Stomach (tissue), 9 donors: Measurements from ENCODE around the gene STMN3. TPM values are rescaled to one million over a fixed set of nuclear protein-coding genes. Genes with fewer than 3 reads are reported as not detected.

Source experiments
- DNase-seq, 2 donors: peaks; one replicate each; pipeline versions ENCODE4 v3.0.0 to v3.0.0-alpha.2; 2013 to 2019
- H3K27ac ChIP-seq, 5 donors: fragments of 200-600 bp in 4 of 5; sonication (generic) in 4 of 5; one replicate each; pipeline ENCODE4 v1.5.1; 2013 to 2019; ENCODE audit warnings: mild to moderate bottlenecking in 1 of 5, moderate library complexity in 1 of 5
- H3K27me3 ChIP-seq, 3 donors: fragments of 200-600 bp; sonication (generic); one replicate each; pipeline ENCODE4 v1.5.1; 2017 to 2019; ENCODE audit warnings: mixed run types in 1 of 3
- H3K36me3 ChIP-seq, 4 donors: fragments of 200-600 bp; sonication (generic); 1 replicate in 3 of 4; 2 replicates in 1 of 4; pipeline ENCODE4 v1.5.1; 2016 to 2019
- H3K4me1 ChIP-seq, 4 donors: fragments of 200-600 bp; sonication (generic); one replicate each; pipeline ENCODE4 v1.5.1; 2016 to 2019
- H3K4me3 ChIP-seq, 4 donors: fragments of 200-600 bp; sonication (generic) in 3 of 4; one replicate each; pipeline ENCODE4 v1.5.1; 2016 to 2019; ENCODE audit warnings: mild to moderate bottlenecking in 1 of 4
- H3K9me3 ChIP-seq, 4 donors: fragments of 200-600 bp; sonication (generic); one replicate each; pipeline ENCODE4 v1.5.1; 2016 to 2019
- CTCF ChIP-seq, 7 experiments: fragments of 450-650 bp in 4 of 7; fragments of 200-600 bp in 3 of 7; sonication (generic) in 3 of 7; IDR thresholded peaks; one replicate each; pipeline ENCODE4 v1.5.1; 2016 to 2019; ENCODE audit warnings: antibody characterized with exemption in 7 of 7, control low read depth in 2 of 7, mild to moderate bottlenecking in 1 of 7
- EP300 ChIP-seq: sonication (generic); formaldehyde crosslinking; IDR thresholded peaks from one replicate; pipeline ENCODE4 v1.6.1; 2017; ENCODE audit warnings: antibody characterized with exemption
- POLR2A ChIP-seq, 4 donors: fragments of 450-650 bp; IDR thresholded peaks; one replicate each; pipeline ENCODE4 v1.6.1; 2016; ENCODE audit warnings: antibody characterized with exemption in 4 of 4, control low read depth in 2 of 4, mild to moderate bottlenecking in 1 of 4, moderate library complexity in 1 of 4
- POLR2AphosphoS5 ChIP-seq, 3 donors: sonication (generic); formaldehyde crosslinking; IDR thresholded peaks; one replicate each; pipeline ENCODE4 v1.6.1; 2016; ENCODE audit warnings: antibody characterized with exemption in 3 of 3
- WGBS, 5 donors: extraction: QIAGEN DNeasy Blood & Tissue Kit in 3 of 5; methylation state at CpG; one replicate each; pipeline versions ENCODE4 v1.1.5 to v1.1.7; 2013 to 2018; 5-methylcytosine and 5-hydroxymethylcytosine counted together
- intact Hi-C: fragments of 100-400 bp; cut with DNase I; formaldehyde crosslinking; loops from one replicate; pipeline ENCODE4 v1.15.1; 2023; ENCODE audit warnings: low total_unique reads
- polyA plus RNA-seq, 3 donors: library from polyadenylated mRNA; stranded (reverse); fragments of 200-250 nt; gene quantifications; one replicate each; pipeline ENCODE4 v1.2.3, GENCODE V29; 2013
- total RNA-seq, 5 donors: library from RNA; depleted of rRNA; stranded (reverse); fragments of >200 nt; gene quantifications; one replicate each; pipeline versions ENCODE4 v1.1.0 to v1.2.3, GENCODE V29; 2014 to 2016
- donor health status: healthy with polysubstance abuse.
- donor health status: Bipolar disorder and iron deficiency.
- donor health status: healthy.

STMN3 gene
- total and polyA plus RNA-seq, 8 donors, result 0.87 to 14.8 (median 12.0) TPM

DNA sequence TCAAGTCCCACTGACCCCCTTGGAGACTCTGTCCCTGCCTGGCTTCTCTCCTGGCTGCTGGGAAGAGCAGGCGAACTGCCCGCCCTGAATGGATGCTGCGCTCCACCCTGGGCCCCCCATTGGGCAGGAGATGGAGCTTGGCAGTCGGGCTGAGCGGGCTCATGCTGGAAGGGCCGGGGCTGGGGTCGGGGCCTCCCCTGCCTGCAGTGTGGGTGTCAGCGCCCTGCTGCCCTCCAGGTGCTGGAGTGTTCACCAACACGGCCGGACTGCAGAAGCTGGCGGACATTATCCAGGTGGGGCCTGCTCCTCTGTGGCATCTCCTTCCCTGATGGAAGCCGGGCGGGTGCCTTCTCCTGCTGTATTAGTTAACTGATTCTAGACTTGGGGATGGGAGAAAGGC lies 27.2 kb upstream of the STMN3 start:
- no peaks in the 10 kb centered on the region for H3K27me3 ChIP-seq
- intact Hi-C loops, result no loop called here
- peaks cover 16 to 50% (median 49%) of the 10 kb centered on the region in 4 donors for H3K36me3 ChIP-seq
- no peak overlapping the region for H3K4me3 ChIP-seq
- H3K9me3 ChIP-seq, result no peaks in the 10 kb centered on the region
- 93 to 100% (median 95%) methylated on average over 7 to 13 of the region's 13 CpGs for WGBS, 5 donors
- TF ChIP-seq CTCF (IDR thresholded peaks at IDR 0.05), result no peak
- TF ChIP-seq POLR2A (IDR thresholded peaks at IDR 0.05), result no peak
- H3K27ac ChIP-seq, result no peak overlapping the region
- H3K4me1 ChIP-seq, result peaks cover 17 to 28% (median 23%) of the 10 kb centered on the region in 4 donors
- no peak for DNase-seq

DNA sequence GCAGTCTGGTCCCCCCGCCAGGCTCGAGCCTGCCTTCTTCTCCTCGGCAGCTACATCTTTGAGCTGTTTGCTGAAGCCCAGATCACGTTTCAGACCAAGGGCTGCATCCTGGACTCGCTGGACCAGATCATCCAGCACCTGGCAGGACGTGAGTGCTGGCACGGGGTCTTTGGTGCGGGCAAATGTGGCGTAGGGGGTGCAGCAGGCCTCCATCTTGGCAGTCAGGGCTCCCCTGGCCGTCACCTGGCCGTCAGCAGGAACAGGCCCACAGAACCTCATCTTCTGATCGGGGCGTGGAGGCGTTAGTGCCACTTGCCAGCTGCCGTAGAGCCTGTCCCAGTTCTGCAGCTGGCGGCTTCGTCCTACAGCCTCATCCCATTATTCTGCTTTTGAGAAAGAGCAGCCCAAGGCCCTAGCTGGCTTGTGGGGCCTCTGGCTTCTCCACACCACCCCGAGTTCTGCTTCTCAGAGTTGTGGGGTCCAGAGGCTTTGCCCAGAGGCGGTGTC lies 26.6 kb upstream of the STMN3 start:
- Histone ChIP-seq H3K36me3 (peaks cover 16 to 56% (median 54%) of the 10 kb centered on the region in 4 donors), H3K4me3 (no peak overlapping the region), H3K27ac (no peak overlapping the region), H3K27me3 (no peaks in the 10 kb centered on the region), H3K9me3 (no peaks in the 10 kb centered on the region), H3K4me1 (peaks cover 16 to 22% (median 20%) of the 10 kb centered on the region in 4 donors)
- intact Hi-C loops, result no loop called here
- TF ChIP-seq CTCF (IDR thresholded peaks at IDR 0.05), result no peak
- no peak for TF ChIP-seq EP300
- TF ChIP-seq POLR2AphosphoS5 (IDR thresholded peaks at IDR 0.05), result no peak
- no peak for TF ChIP-seq POLR2A (IDR thresholded peaks at IDR 0.05)
- WGBS, 5 donors, result 91 to 94% (median 94%) methylated on average over 15 to 19 of the region's 19 CpGs
- DNase-seq, result no peak

DNA sequence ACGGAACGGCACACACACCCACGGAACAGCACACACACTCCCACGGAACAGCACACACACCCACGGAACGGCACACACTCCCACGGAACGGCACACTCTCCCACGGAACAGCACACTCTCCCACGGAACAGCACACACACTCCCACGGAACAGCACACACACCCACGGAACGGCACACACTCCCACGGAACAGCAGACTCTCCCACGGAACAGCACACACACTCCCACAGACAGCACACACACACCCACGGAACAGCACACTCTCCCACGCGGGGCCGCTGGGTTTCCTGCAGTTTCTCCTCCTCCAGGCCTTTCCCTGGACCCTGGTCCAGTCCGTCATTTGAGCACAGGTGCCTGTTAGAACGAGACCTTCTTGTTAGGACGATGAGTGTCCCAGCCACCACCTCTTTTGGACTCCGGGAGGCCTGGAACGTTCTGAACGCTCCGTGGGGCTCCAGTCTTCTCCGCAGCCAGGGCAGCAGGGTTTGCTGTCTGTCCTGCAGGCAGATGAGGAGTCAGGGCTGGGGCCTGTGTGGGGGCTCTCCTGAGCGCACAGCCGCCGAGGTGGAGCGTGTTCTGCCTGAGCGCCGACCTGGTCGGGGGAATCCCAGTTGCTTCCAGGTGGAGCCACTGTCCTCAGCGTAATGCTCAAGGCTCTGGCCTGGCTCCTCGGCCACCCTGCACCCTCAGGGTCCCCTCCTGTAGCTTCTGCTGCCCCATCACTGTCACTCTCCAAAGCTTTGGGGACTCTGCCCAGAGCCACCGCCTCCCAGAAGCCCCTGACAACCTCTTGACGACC lies 25.6 kb upstream of the STMN3 start:
- no peak for DNase-seq
- TF ChIP-seq EP300, result no peak
- TF ChIP-seq CTCF (IDR thresholded peaks at IDR 0.05), result no peak
- TF ChIP-seq POLR2AphosphoS5 (IDR thresholded peaks at IDR 0.05), result no peak
- no peak for TF ChIP-seq POLR2A (IDR thresholded peaks at IDR 0.05)

GRCh38 chr20:63678071-63678470 lies 24.8 kb upstream of the STMN3 start:
- H3K4me1 ChIP-seq, result peaks cover 16 to 21% (median 17%) of the 10 kb centered on the region in 4 donors
- no peak overlapping the region for H3K4me3 ChIP-seq
- intact Hi-C loops, result no loop called here
- H3K27ac ChIP-seq, result no peak overlapping the region
- 83 to 92% (median 87%) methylated on average over 13 of the region's 13 CpGs; no CpG with 5 or more reads in 1 of the 5 donors for WGBS, 5 donors
- peaks cover 16 to 74% (median 70%) of the 10 kb centered on the region in 4 donors for H3K36me3 ChIP-seq
- TF ChIP-seq POLR2A (IDR thresholded peaks at IDR 0.05) (no peak), POLR2AphosphoS5 (IDR thresholded peaks at IDR 0.05) (no peak), CTCF (IDR thresholded peaks at IDR 0.05) (no peak), EP300 (no peak)
- no peaks in the 10 kb centered on the region for H3K27me3 ChIP-seq
- DNase-seq, result no peak
- H3K9me3 ChIP-seq, result no peaks in the 10 kb centered on the region

More for the DNA sequence above, 25.6 kb upstream of the STMN3 start:
- WGBS, 5 donors, result 85 to 92% (median 90%) methylated on average over 35 to 38 of the region's 38 CpGs
- Histone ChIP-seq H3K4me1 (peaks cover 16 to 22% (median 20%) of the 10 kb centered on the region in 4 donors), H3K27me3 (no peaks in the 10 kb centered on the region), H3K4me3 (no peak overlapping the region), H3K9me3 (no peaks in the 10 kb centered on the region), H3K36me3 (peaks cover 16 to 66% (median 63%) of the 10 kb centered on the region in 4 donors), H3K27ac (no peak overlapping the region)
- intact Hi-C loops, result no loop called here
